KMS-11 (cell line): ENCODE measurements around the gene BDH1.
"Not testable (repeated sequence)": the region's sequence is repeated elsewhere in the genome, so short reads cannot be mapped to it uniquely, and the experiment has no call there.

ENCODE experiments used
- H2AFZ ChIP-seq: fragments of 200-600 bp; sonication (generic); 2 replicates; pipeline ENCODE4 v1.6.1; 2016; ENCODE audit warnings: antibody characterized with exemption, mixed run types, low read depth
- H3K27ac ChIP-seq: fragments of 200-600 bp; sonication (generic); 2 replicates; pipeline ENCODE4 v1.6.1; 2016; ENCODE audit warnings: mild to moderate bottlenecking, mixed run types
- H3K27me3 ChIP-seq: fragments of 200-600 bp; sonication (generic); 2 replicates; pipeline ENCODE4 v1.6.1; 2017; ENCODE audit warnings: mild to moderate bottlenecking, low read depth, mixed run types, moderate library complexity; ENCODE audit not compliant: insufficient read depth
- H3K36me3 ChIP-seq: fragments of 200-600 bp; sonication (generic); 2 replicates; pipeline ENCODE4 v1.6.1; 2017; ENCODE audit warnings: mild to moderate bottlenecking, mixed run types; ENCODE audit not compliant: insufficient read depth
- H3K4me1 ChIP-seq: fragments of 200-600 bp; sonication (generic); 2 replicates; pipeline ENCODE4 v1.6.1; 2016; ENCODE audit warnings: mild to moderate bottlenecking, low read depth, mixed run types; ENCODE audit not compliant: poor library complexity, severe bottlenecking
- H3K4me2 ChIP-seq: fragments of 200-600 bp; sonication (generic); 2 replicates; pipeline ENCODE4 v1.7.0; 2016; ENCODE audit warnings: mild to moderate bottlenecking, mixed run types
- H3K4me3 ChIP-seq: fragments of 200-600 bp; sonication (generic); IDR thresholded peaks from 2 replicates; pipeline ENCODE4 v1.6.1; 2017; ENCODE audit warnings: low read depth, low read length, mixed read lengths; ENCODE audit not compliant: insufficient read depth
- H3K79me2 ChIP-seq: fragments of 200-600 bp; sonication (generic); 2 replicates; pipeline ENCODE4 v1.6.1; 2016; ENCODE audit warnings: low read depth, mixed run types; ENCODE audit not compliant: insufficient read depth
- H3K9ac ChIP-seq: fragments of 200-600 bp; sonication (generic); 2 replicates; pipeline ENCODE4 v1.6.1; 2016; ENCODE audit warnings: mild to moderate bottlenecking, mixed run types
- H4K20me1 ChIP-seq: fragments of 200-600 bp; sonication (generic); 2 replicates; pipeline ENCODE4 v1.6.1; 2016; ENCODE audit warnings: mild to moderate bottlenecking, mixed run types; ENCODE audit not compliant: insufficient read depth
- CTCF ChIP-seq: fragments of 200-600 bp; sonication (generic); conservative IDR thresholded peaks from 2 replicates; pipeline ENCODE4 v1.6.1; 2017; ENCODE audit warnings: low read depth, mild to moderate bottlenecking, antibody characterized with exemption, low read length, moderate library complexity, mixed read lengths

BDH1 gene

GRCh38 chr3:197575362-197575761, 19.6 kb upstream of the BDH1 start:
- no peak overlapping the region for H3K27ac ChIP-seq
- H3K4me2 ChIP-seq, result no peak overlapping the region
- no peaks in the 10 kb centered on the region for H4K20me1 ChIP-seq
- TF ChIP-seq CTCF, result no peak
- peaks cover 10% of the 10 kb centered on the region for H3K4me1 ChIP-seq
- no peak overlapping the region for H3K4me3 ChIP-seq
- H3K79me2 ChIP-seq, result no peaks in the 10 kb centered on the region
- H3K27me3 ChIP-seq, result no peaks in the 10 kb centered on the region
- no peaks in the 10 kb centered on the region for H3K36me3 ChIP-seq
- H3K9ac ChIP-seq, result no peak overlapping the region
- H2AFZ ChIP-seq, result no peak overlapping the region

GRCh38 chr3:197574396-197574991, 18.7 kb upstream of the BDH1 start:
- not testable (repeated sequence) for H3K4me2 ChIP-seq, H3K9ac ChIP-seq, H2AFZ ChIP-seq, H3K36me3 ChIP-seq, H3K79me2 ChIP-seq, H4K20me1 ChIP-seq, H3K27me3 ChIP-seq, H3K4me3 ChIP-seq, H3K27ac ChIP-seq, H3K4me1 ChIP-seq

- Histone ChIP-seq H3K4me3 (no peak overlapping the region), H3K9ac (no peak overlapping the region)
Observed at GRCh38 chr3:197573048-197573767, 17.4 kb upstream of the BDH1 start.

GRCh38 chr3:197571880-197572172, 16.1 kb upstream of the BDH1 start:
- H3K36me3 ChIP-seq, H3K4me3 ChIP-seq, H3K79me2 ChIP-seq, H2AFZ ChIP-seq, H3K4me1 ChIP-seq, H3K4me2 ChIP-seq, H3K27me3 ChIP-seq, H3K27ac ChIP-seq, H3K9ac ChIP-seq, H4K20me1 ChIP-seq: not testable (repeated sequence)

More at GRCh38 chr3:197573048-197573767, 17.4 kb upstream of the BDH1 start:
- H2AFZ ChIP-seq, result no peak overlapping the region
- H3K4me1 ChIP-seq, result no peaks in the 10 kb centered on the region
- no peaks in the 10 kb centered on the region for H3K36me3 ChIP-seq
- no peaks in the 10 kb centered on the region for H4K20me1 ChIP-seq
- H3K27me3 ChIP-seq, result no peaks in the 10 kb centered on the region
- H3K79me2 ChIP-seq, result no peaks in the 10 kb centered on the region
- no peak for TF ChIP-seq CTCF
- no peak overlapping the region for H3K27ac ChIP-seq
- H3K4me2 ChIP-seq, result no peak overlapping the region

- not testable (repeated sequence) for H3K27me3 ChIP-seq, H3K27ac ChIP-seq, H4K20me1 ChIP-seq, H3K4me1 ChIP-seq, H3K79me2 ChIP-seq, H3K4me3 ChIP-seq, H3K36me3 ChIP-seq, H2AFZ ChIP-seq, H3K4me2 ChIP-seq, H3K9ac ChIP-seq
Observed at GRCh38 chr3:197571074-197571879, 15.5 kb upstream of the BDH1 start.

- H3K36me3 ChIP-seq, H3K4me3 ChIP-seq, H3K4me1 ChIP-seq, H3K9ac ChIP-seq, H4K20me1 ChIP-seq, H3K27me3 ChIP-seq, H3K4me2 ChIP-seq, H3K27ac ChIP-seq, H3K79me2 ChIP-seq, H2AFZ ChIP-seq: not testable (repeated sequence)
Observed at GRCh38 chr3:197569433-197569832, 13.7 kb upstream of the BDH1 start.
